Fibroblast of mammary gland (primary cell): Measurements from ENCODE around the gene MAGI1.

Source experiments
- DNase-seq: peaks from one replicate; pipeline ENCODE4 v3.0.0-alpha.2; 2010; ENCODE audit warnings: low read depth
- H3K4me3 ChIP-seq: 2 replicates; pipeline ENCODE4 v1.5.1; 2011; ENCODE audit warnings: low read depth, mild to moderate bottlenecking, low read length, moderate library complexity; ENCODE audit not compliant: control insufficient read depth
- TF ChIP-seq, protein P1 (sequence below): conservative IDR thresholded peaks from 2 replicates; pipeline ENCODE4 v1.5.1; 2011; ENCODE audit warnings: low read depth, low read length, inconsistent platforms; ENCODE audit not compliant: control insufficient read depth, insufficient read depth

The MAGI1 gene

DNA sequence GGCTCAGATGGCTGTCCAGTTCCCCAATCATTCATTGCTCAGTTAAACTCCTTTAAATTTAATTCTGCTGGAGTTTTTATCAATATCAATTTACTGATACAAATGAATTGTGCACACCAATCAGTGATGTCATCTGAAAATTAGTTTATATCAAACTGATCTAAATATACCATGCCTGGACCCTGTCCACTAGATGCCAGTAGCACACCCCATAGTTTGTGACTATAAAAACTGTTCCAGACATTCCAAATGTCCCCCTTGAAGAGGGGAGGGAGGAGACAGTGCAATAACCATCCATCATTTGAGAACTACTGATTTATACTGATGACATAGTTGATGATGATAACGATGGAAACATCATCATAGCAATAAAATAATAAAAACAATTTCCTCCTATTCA, 232.1 kb downstream of the MAGI1 start:
- no peak overlapping the region for H3K4me3 ChIP-seq
- TF ChIP-seq, protein P1, sequence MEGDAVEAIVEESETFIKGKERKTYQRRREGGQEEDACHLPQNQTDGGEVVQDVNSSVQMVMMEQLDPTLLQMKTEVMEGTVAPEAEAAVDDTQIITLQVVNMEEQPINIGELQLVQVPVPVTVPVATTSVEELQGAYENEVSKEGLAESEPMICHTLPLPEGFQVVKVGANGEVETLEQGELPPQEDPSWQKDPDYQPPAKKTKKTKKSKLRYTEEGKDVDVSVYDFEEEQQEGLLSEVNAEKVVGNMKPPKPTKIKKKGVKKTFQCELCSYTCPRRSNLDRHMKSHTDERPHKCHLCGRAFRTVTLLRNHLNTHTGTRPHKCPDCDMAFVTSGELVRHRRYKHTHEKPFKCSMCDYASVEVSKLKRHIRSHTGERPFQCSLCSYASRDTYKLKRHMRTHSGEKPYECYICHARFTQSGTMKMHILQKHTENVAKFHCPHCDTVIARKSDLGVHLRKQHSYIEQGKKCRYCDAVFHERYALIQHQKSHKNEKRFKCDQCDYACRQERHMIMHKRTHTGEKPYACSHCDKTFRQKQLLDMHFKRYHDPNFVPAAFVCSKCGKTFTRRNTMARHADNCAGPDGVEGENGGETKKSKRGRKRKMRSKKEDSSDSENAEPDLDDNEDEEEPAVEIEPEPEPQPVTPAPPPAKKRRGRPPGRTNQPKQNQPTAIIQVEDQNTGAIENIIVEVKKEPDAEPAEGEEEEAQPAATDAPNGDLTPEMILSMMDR, result peak; percentile 13
- DNase-seq, result no peak

DNA sequence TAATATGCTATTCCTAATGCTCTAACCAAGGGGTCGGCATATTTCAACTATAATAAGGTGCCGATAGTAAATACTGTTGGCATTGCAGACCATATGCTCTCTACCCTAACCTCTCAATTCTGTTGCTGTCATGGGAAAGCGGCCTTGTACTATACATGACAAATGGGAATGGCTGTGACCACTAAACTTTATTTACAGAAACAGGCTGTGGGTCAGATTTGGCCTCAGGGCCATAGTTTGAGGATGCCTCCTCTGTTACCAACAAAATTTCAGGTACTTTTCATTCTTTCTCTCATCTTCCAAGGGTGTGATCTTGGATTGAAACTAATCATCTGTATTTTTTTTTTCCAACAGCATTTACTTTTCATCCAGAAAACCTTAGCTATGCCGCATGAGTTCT, 242.0 kb downstream of the MAGI1 start:
- no peak for DNase-seq
- TF ChIP-seq, protein P1, result no peak
- H3K4me3 ChIP-seq, result no peak overlapping the region

DNA sequence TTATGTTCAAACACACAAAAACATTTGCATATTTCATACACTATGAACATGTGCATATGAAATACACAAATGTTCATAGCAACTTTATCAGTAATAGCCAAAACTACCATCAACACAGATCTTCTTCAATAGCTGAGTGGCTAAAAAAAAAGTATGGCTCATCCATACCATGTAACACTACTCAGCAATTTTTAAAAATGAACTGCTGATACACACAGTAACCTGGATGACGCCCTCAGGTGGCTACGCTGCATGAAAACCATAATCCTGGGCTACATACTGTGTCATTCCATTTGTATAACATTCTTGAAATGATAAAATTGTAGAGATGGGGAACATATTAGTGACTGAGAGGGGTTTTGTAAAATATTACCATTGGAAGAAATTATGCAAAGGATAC, 243.6 kb downstream of the MAGI1 start:
- H3K4me3 ChIP-seq, result no peak overlapping the region
- TF ChIP-seq, protein P1, result no peak
- no peak for DNase-seq

DNA sequence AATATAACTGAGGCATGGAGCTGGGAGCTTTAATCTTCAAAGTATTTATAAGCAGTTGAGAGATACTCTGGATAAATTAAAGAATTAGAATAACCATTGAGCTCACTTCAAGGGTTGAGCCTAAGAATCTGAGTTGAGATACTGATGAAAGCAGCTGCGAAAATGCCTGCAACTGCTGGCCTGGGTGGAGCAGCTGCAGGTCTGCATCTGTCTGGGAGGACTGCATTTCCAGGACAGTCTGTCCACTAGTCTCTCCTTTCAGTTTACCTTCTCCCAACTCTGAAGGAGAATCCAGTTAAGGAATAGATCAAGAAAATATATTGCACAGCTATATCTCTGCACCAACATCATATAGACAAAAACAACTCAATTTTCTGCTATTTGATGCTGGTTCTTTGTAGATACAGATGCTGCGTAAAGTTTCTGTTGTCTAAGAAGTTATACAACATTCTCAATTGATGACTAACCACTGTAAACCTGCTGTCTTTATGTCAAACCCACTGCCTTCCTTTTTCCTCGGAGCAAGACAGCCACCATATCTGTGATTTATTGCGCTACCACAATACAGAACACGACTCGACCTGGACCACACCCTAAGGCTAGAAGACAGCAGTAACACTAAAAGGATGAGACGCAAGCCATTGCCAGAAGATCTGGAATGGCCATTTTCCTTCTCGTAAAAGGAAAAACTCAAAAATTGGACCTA, 245.1 kb downstream of the MAGI1 start:
- DNase-seq, result no peak
- TF ChIP-seq, protein P1, result no peak
- no peak overlapping the region for H3K4me3 ChIP-seq

- DNase-seq, result no peak
- H3K4me3 ChIP-seq, result no peak overlapping the region
- TF ChIP-seq, protein P1, result no peak
These were observed 250.3 kb downstream of the MAGI1 start for GRCh38 chr3:65788461-65788860.

DNA sequence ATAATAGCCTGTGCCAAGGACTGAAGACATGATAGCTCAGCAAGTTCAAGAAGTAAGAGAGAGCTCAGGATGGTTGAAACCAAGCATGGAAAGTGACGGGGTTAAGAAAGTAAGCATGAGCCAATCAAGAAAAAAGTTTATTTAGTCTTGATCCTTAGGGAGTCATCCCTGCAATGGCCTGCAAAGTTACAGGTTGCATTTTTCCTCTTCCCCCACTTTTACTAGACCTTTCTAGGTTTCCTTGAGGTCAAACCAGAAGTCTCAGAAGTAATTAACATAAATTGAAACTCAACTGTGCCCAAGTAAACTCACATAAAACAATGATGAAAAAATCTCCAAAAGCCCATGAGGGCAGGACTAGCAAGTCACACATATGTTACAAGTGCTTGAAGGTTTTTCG, 250.9 kb downstream of the MAGI1 start:
- no peak overlapping the region for H3K4me3 ChIP-seq
- DNase-seq, result no peak
- TF ChIP-seq, protein P1, result no peak

DNA sequence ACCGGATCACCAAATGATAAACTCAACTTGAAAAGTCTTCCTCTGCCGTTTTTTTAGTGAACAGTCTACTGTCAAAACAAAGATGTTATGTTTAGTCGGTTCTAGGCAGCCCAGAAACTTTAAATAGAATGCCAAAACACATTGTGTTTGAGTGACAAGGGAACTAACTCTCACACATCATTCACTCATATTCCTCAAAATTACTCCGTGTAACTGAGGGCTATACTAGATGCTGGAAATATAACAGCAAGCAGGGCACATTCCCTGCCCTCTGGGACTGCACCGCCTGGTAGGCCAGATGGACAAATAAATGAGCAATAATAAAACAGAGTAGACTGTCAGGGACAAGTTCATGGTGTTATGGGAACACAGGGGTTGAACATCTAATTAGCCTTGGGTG, 251.4 kb downstream of the MAGI1 start:
- TF ChIP-seq, protein P1, result no peak
- no peak overlapping the region for H3K4me3 ChIP-seq
- no peak for DNase-seq
